GM23338 (cell line): ENCODE results near the gene MIB2. TPM values are rescaled to one million over a fixed set of nuclear protein-coding genes. Genes with fewer than 3 reads are reported as not detected.

Experiments used
- ATAC-seq: fragments of 200-7000 bp; cut with Tn5 transposase; 3 replicates; pipeline ENCODE4 v1.9.1; 2020
- DNase-seq: peaks from one replicate; pipeline ENCODE4 v3.0.0-alpha.2; 2015; ENCODE audit warnings: low spot score
- H2AFZ ChIP-seq: fragments of 200-600 bp; sonication (generic); 2 replicates; pipeline ENCODE4 v1.8.0; 2016; ENCODE audit warnings: antibody characterized with exemption, mild to moderate bottlenecking, moderate library complexity
- H3F3A ChIP-seq: fragments of 200-600 bp; sonication (generic); replicated peaks from 2 replicates; pipeline ENCODE4 v1.8.0; 2017; ENCODE audit warnings: antibody characterized with exemption, mixed run types, low read depth
- H3K27ac ChIP-seq: fragments of 200-600 bp; sonication (generic); 2 replicates; pipeline ENCODE4 v1.6.1; 2016; ENCODE audit warnings: low read depth
- H3K27me3 ChIP-seq: fragments of 200-600 bp; sonication (generic); 2 replicates; pipeline ENCODE4 v1.8.0; 2016; ENCODE audit warnings: mild to moderate bottlenecking, mixed run types, moderate library complexity; ENCODE audit not compliant: insufficient read depth
- H3K36me3 ChIP-seq: fragments of 200-600 bp; sonication (generic); 2 replicates; pipeline ENCODE4 v1.8.0; 2016; ENCODE audit warnings: mild to moderate bottlenecking; ENCODE audit not compliant: insufficient read depth
- H3K4me1 ChIP-seq: fragments of 200-600 bp; sonication (generic); 2 replicates; pipeline ENCODE4 v1.8.0; 2016; ENCODE audit warnings: mild to moderate bottlenecking, moderate library complexity; ENCODE audit not compliant: insufficient read depth
- H3K4me2 ChIP-seq: fragments of 200-600 bp; sonication (generic); 2 replicates; pipeline ENCODE4 v1.7.1; 2017; ENCODE audit warnings: mixed run types
- H3K4me3 ChIP-seq: fragments of 200-600 bp; sonication (generic); 2 replicates; pipeline ENCODE4 v1.6.1; 2016; ENCODE audit warnings: mixed run types
- H3K79me2 ChIP-seq: fragments of 200-600 bp; sonication (generic); replicated peaks from 2 replicates; pipeline ENCODE4 v1.8.0; 2017; ENCODE audit warnings: mild to moderate bottlenecking; ENCODE audit not compliant: insufficient read depth
- H3K9me2 ChIP-seq: fragments of 200-600 bp; sonication (generic); 2 replicates; pipeline ENCODE4 v1.8.0; 2017; ENCODE audit not compliant: insufficient read depth
- H4K20me1 ChIP-seq: fragments of 200-600 bp; sonication (generic); replicated peaks from 2 replicates; pipeline ENCODE4 v1.8.0; 2017; ENCODE audit warnings: mild to moderate bottlenecking; ENCODE audit not compliant: insufficient read depth
- H3K27ac Mint-ChIP-seq: 2 replicates; pipeline ENCODE4 v1.8.0; 2020; ENCODE audit warnings: inconsistent platforms, mild to moderate bottlenecking, moderate library complexity, mixed read lengths
- H3K27me3 Mint-ChIP-seq: 3 replicates; pipeline ENCODE4 v1.8.0; 2022; ENCODE audit warnings: low read depth, mild to moderate bottlenecking, moderate library complexity, mixed read lengths, inconsistent platforms; ENCODE audit not compliant: insufficient read depth, poor library complexity
- H3K36me3 Mint-ChIP-seq: 3 replicates; pipeline ENCODE4 v1.8.0; 2021; ENCODE audit warnings: low read depth, mild to moderate bottlenecking, inconsistent platforms, moderate library complexity, mixed read lengths
- H3K4me1 Mint-ChIP-seq: 3 replicates; pipeline ENCODE4 v1.8.0; 2020; ENCODE audit warnings: mild to moderate bottlenecking, inconsistent platforms, mixed read lengths
- H3K4me3 Mint-ChIP-seq: 3 replicates; pipeline ENCODE4 v1.8.0; 2021; ENCODE audit warnings: moderate library complexity, mild to moderate bottlenecking, inconsistent platforms, mixed read lengths
- H3K9me3 Mint-ChIP-seq: 3 replicates; pipeline ENCODE4 v1.8.0; 2020; ENCODE audit warnings: moderate library complexity, mild to moderate bottlenecking, inconsistent platforms, mixed read lengths
- CREB1 ChIP-seq: fragments of 250-450 bp; sonication (Bioruptor Pico); IDR thresholded peaks from 2 replicates; pipeline ENCODE4 v1.5.0; 2020; ENCODE audit warnings: low read depth, mild to moderate bottlenecking, moderate library complexity
- CTCF ChIP-seq, 2 experiments: fragments of 200-600 bp in 1 of 2; sonication (generic) in 1 of 2; conservative IDR thresholded peaks; 2 replicates each; pipeline versions ENCODE4 v1.5.1 to v1.6.1; 2016 to 2017; ENCODE audit warnings: antibody characterized with exemption in 2 of 2, low read depth in 2 of 2, mild to moderate bottlenecking in 2 of 2, moderate library complexity in 1 of 2
- JUNB ChIP-seq: IDR thresholded peaks from one replicate; pipeline ENCODE4 v1.6.1; 2016; ENCODE audit warnings: antibody characterized with exemption; ENCODE audit not compliant: unreplicated experiment
- NANOG ChIP-seq: IDR thresholded peaks from 2 replicates; pipeline ENCODE4 v1.6.1; 2016; ENCODE audit warnings: antibody characterized with exemption, borderline replicate concordance
- STAT1 ChIP-seq: IDR thresholded peaks from one replicate; pipeline ENCODE4 v1.6.1; 2016; ENCODE audit warnings: antibody characterized with exemption; ENCODE audit not compliant: unreplicated experiment
- ZNF114 ChIP-seq: fragments of 250-450 bp; sonication (Bioruptor Pico); IDR thresholded peaks from 2 replicates; pipeline ENCODE4 v1.5.0; 2020; ENCODE audit warnings: mild to moderate bottlenecking, moderate library complexity
- ZNF331 ChIP-seq: fragments of 250-450 bp; sonication (Bioruptor Pico); IDR thresholded peaks from 2 replicates; pipeline ENCODE4 v1.5.0; 2020; ENCODE audit warnings: low read depth, mild to moderate bottlenecking, moderate library complexity
- ZNF462 ChIP-seq: fragments of 250-450 bp; sonication (Bioruptor Pico); IDR thresholded peaks from 2 replicates; pipeline ENCODE4 v1.5.0; 2020; ENCODE audit warnings: mild to moderate bottlenecking, moderate library complexity
- polyA plus RNA-seq: library from polyadenylated mRNA; unstranded; fragments of >200 nt; fragmentation: Nextera tagmentation; extraction: Ambion mirVana; gene quantifications from 2 replicates; pipeline ENCODE4 v1.2.1, GENCODE V29; 2016
- total RNA-seq: library from RNA; depleted of rRNA; stranded (reverse); fragments of >200 nt; shearing (Covaris generic); gene quantifications from 2 replicates; pipeline ENCODE4 v1.2.3, GENCODE V29; 2014
- TF ChIP-seq, protein P1 (sequence below): IDR thresholded peaks from one replicate; pipeline ENCODE4 v1.6.1; 2018; ENCODE audit warnings: antibody characterized with exemption; ENCODE audit not compliant: unreplicated experiment

Gene MIB2
- total and polyA plus RNA-seq, 2 experiments from 2014 or later: 82.6 to 104 TPM

- no peaks in the 10 kb centered on the region; the same call in 2 of the 3 replicates for H3K4me1 Mint-ChIP-seq
- peak; percentile 1; the same call in 1 of the 3 replicates for ATAC-seq
- H3K9me2 ChIP-seq: no peaks in the 10 kb centered on the region
These were observed 9.4 kb downstream of the MIB2 start for GRCh38 chr1:1624443-1625403.

More at GRCh38 chr1:1624443-1625403, 9.4 kb downstream of the MIB2 start:
- H3K9me3 Mint-ChIP-seq: no peaks in the 10 kb centered on the region; the same call in 2 of the 3 replicates
- DNase-seq: no peak
- no peak overlapping the region for H3K4me3 ChIP-seq
- H3K4me3 Mint-ChIP-seq: no peak overlapping the region
- H3K36me3 Mint-ChIP-seq: no peaks in the 10 kb centered on the region
- no peaks in the 10 kb centered on the region for H3K79me2 ChIP-seq
- H2AFZ ChIP-seq: no peak overlapping the region
- H3K4me1 ChIP-seq: no peaks in the 10 kb centered on the region
- no peak overlapping the region for H3K27ac ChIP-seq
- H3K27ac Mint-ChIP-seq: no peak overlapping the region
- H3K36me3 ChIP-seq: no peaks in the 10 kb centered on the region
- 0 out of 2 replicates have a peak, but pooled peaks cover 3% of the 10 kb centered on the region for H3F3A ChIP-seq
- no peak for TF ChIP-seq CTCF (conservative IDR thresholded peaks at IDR 0.05; ENCODE audit: low read depth in 2 of 2)
- no peak for TF ChIP-seq ZNF462 (CRISPR knock-in tag)
- no peak for TF ChIP-seq STAT1
- no peak for TF ChIP-seq CREB1 (CRISPR knock-in tag)
- no peak for TF ChIP-seq JUNB
- no peak for TF ChIP-seq NANOG
- TF ChIP-seq, protein P1, sequence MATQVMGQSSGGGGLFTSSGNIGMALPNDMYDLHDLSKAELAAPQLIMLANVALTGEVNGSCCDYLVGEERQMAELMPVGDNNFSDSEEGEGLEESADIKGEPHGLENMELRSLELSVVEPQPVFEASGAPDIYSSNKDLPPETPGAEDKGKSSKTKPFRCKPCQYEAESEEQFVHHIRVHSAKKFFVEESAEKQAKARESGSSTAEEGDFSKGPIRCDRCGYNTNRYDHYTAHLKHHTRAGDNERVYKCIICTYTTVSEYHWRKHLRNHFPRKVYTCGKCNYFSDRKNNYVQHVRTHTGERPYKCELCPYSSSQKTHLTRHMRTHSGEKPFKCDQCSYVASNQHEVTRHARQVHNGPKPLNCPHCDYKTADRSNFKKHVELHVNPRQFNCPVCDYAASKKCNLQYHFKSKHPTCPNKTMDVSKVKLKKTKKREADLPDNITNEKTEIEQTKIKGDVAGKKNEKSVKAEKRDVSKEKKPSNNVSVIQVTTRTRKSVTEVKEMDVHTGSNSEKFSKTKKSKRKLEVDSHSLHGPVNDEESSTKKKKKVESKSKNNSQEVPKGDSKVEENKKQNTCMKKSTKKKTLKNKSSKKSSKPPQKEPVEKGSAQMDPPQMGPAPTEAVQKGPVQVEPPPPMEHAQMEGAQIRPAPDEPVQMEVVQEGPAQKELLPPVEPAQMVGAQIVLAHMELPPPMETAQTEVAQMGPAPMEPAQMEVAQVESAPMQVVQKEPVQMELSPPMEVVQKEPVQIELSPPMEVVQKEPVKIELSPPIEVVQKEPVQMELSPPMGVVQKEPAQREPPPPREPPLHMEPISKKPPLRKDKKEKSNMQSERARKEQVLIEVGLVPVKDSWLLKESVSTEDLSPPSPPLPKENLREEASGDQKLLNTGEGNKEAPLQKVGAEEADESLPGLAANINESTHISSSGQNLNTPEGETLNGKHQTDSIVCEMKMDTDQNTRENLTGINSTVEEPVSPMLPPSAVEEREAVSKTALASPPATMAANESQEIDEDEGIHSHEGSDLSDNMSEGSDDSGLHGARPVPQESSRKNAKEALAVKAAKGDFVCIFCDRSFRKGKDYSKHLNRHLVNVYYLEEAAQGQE: no peak
- TF ChIP-seq ZNF331: no peak
- no peak for TF ChIP-seq ZNF114 (CRISPR knock-in tag)
- H3K27me3 Mint-ChIP-seq: peaks cover 10% of the 10 kb centered on the region
- H4K20me1 ChIP-seq: no peaks in the 10 kb centered on the region
- H3K27me3 ChIP-seq: no peaks in the 10 kb centered on the region
- no peak overlapping the region for H3K4me2 ChIP-seq
